Activated naive CD8-positive, alpha-beta T cell treated with anti-CD3 and anti-CD28 coated beads, Interleukin-2, amount 50 U/mL, for 24 hours (primary cell): ENCODE results near the gene DEPP1.

Source experiments
- ATAC-seq: fragments of 150-1000 bp; cut with Tn5 transposase; one replicate; pipeline ENCODE4 v1.10.0; 2021
- DNase-seq: peaks from one replicate; pipeline ENCODE4 v3.0.0; 2021
- H3K27ac Mint-ChIP-seq: one replicate; pipeline ENCODE4 v1.8.0; 2021; ENCODE audit warnings: mild to moderate bottlenecking, mixed read lengths
- H3K27me3 Mint-ChIP-seq: one replicate; pipeline ENCODE4 v1.8.0; 2021; ENCODE audit warnings: mixed read lengths
- H3K36me3 Mint-ChIP-seq: one replicate; pipeline ENCODE4 v1.8.0; 2021; ENCODE audit warnings: low read depth, mixed read lengths
- H3K4me1 Mint-ChIP-seq: one replicate; pipeline ENCODE4 v1.8.0; 2021; ENCODE audit warnings: mixed read lengths
- H3K4me3 Mint-ChIP-seq: one replicate; pipeline ENCODE4 v1.8.0; 2021; ENCODE audit warnings: mild to moderate bottlenecking, moderate library complexity, mixed read lengths
- H3K9me3 Mint-ChIP-seq: one replicate; pipeline ENCODE4 v1.8.0; 2021; ENCODE audit warnings: mixed read lengths

Gene DEPP1

GRCh38 chr10:44931621-44932516, 46.7 kb downstream of the DEPP1 start:
- no peak overlapping the region for H3K27ac Mint-ChIP-seq
- no peak for DNase-seq
- H3K4me1 Mint-ChIP-seq = peaks cover 6% of the 10 kb centered on the region
- no peaks in the 10 kb centered on the region for H3K36me3 Mint-ChIP-seq
- H3K27me3 Mint-ChIP-seq = peaks cover 2% of the 10 kb centered on the region
- H3K9me3 Mint-ChIP-seq = no peaks in the 10 kb centered on the region
- no peak for ATAC-seq
- no peak overlapping the region for H3K4me3 Mint-ChIP-seq

DNA sequence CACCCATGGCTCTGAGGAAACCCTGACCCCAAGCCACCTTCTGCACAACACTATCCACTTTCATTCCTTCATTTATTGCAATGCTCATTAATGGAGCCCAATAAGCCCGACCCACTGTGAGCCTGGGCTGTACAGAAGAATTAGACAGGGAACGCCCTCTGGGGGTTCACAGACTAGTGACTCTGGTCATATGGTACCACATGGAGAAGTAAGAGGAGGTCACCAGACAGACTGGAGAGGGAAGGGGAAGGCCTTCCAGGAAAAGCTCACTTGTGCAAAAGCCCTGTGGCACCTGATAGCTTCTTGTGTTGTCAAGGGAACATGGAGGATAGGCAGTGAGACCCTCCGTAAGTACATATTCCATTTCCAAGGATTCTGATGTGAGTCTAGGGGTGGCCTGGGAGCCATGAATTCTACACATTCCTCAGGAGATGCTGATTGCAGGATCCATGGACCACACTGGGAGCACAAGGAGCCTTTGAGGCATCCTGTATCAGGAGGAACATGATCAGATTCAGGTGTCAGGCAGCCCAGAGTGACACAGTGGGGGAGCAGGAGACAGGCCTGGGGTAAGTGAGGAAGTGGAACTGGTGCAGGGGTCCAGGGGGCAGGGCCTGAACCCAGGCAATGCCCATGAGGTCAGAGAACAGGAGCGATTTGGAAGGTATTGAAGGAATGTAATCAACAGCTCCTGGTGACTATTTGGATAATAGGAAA, 47.5 kb downstream of the DEPP1 start:
- no peak for DNase-seq
- Mint-ChIP-seq H3K27ac (no peak overlapping the region), H3K4me3 (no peak overlapping the region), H3K36me3 (no peaks in the 10 kb centered on the region), H3K27me3 (peaks cover 2% of the 10 kb centered on the region), H3K4me1 (peaks cover 6% of the 10 kb centered on the region), H3K9me3 (no peaks in the 10 kb centered on the region)
- no peak for ATAC-seq

- Mint-ChIP-seq H3K4me3 (no peak overlapping the region), H3K27ac (no peak overlapping the region), H3K4me1 (peaks cover 3% of the 10 kb centered on the region), H3K36me3 (no peaks in the 10 kb centered on the region), H3K9me3 (no peaks in the 10 kb centered on the region), H3K27me3 (peaks cover 2% of the 10 kb centered on the region)
- ATAC-seq = no peak
- DNase-seq = no peak
Observed at GRCh38 chr10:44929356-44930255, 49.0 kb downstream of the DEPP1 start.

DNA sequence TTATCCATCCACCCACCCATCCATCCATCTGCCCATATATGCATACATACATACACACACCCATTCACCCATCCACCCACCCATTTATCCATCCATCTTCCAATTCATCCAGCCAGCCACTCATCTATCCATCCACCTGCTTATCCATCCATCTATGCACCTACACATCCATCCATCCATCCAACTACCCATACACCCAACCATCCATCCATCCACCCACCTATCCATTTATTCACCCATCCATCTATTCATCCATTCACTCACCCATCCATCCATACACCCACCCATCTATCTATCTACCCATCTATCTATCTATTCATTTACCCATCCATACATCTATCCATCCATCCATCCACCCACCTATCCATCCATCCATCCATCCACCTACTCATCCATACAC, 50.1 kb downstream of the DEPP1 start:
- ATAC-seq (no peak), DNase-seq (no peak)
- Mint-ChIP-seq H3K4me1 (no peaks in the 10 kb centered on the region), H3K4me3 (no peak overlapping the region), H3K36me3 (no peaks in the 10 kb centered on the region), H3K27ac (no peak overlapping the region), H3K9me3 (no peaks in the 10 kb centered on the region), H3K27me3 (no peaks in the 10 kb centered on the region)

GRCh38 chr10:44927352-44927751, 51.3 kb downstream of the DEPP1 start:
- Mint-ChIP-seq H3K4me1 (no peaks in the 10 kb centered on the region), H3K9me3 (no peaks in the 10 kb centered on the region), H3K36me3 (no peaks in the 10 kb centered on the region), H3K27me3 (no peaks in the 10 kb centered on the region), H3K4me3 (no peak overlapping the region), H3K27ac (no peak overlapping the region)
- no peak for DNase-seq
- no peak for ATAC-seq

DNA sequence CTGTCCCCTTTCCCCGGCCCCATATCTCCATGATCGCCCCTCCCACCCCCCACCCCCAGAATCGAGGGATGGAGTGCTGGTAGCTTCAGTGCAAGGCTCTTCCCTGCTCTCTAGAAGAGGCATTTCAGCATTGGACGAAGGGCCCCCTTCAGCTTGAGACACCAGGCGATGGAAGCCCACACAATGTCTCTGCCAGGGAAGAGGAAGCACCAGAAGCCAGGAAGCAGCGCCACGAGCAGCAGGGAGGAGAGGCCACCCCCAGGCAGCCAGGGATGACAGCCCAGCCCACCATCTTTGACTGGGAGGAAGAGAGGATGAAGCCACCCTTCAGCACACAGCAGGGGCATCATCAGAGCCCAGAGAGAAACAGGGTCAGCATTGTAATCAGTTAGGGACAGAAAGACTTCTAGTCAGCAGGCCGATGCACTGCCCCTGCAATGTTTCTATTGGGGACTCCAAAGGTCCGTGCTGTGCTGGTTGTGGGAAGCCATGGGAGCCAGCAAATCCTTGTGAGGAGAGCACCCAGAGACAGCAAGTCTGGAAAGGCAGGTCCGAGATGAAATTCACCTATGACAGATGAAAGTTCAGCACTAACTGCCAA, 51.8 kb downstream of the DEPP1 start:
- Mint-ChIP-seq H3K9me3 (no peaks in the 10 kb centered on the region), H3K27me3 (no peaks in the 10 kb centered on the region), H3K4me1 (no peaks in the 10 kb centered on the region), H3K27ac (no peak overlapping the region), H3K36me3 (no peaks in the 10 kb centered on the region), H3K4me3 (no peak overlapping the region)
- DNase-seq (no peak), ATAC-seq (no peak)
